Measurements from ENCODE around the gene SIDT1. TPM values are rescaled to one million over a fixed set of nuclear protein-coding genes. Genes with fewer than 3 reads are reported as not detected.

The SIDT1 gene
- total RNA-seq, 1 donor from 2014 or later, result 0.92 TPM

GRCh38 chr3:113551820-113552219 is 19.5 kb downstream of the SIDT1 start:
- peaks cover 3% of the 10 kb centered on the region for H3K27me3 Mint-ChIP-seq (ENCODE audit: unreplicated experiment)
- no peaks in the 10 kb centered on the region for H3K9me3 Mint-ChIP-seq (ENCODE audit: unreplicated experiment)
- no peak for DNase-seq (ENCODE audit: low spot score)
- no peak overlapping the region for H3K27ac Mint-ChIP-seq (ENCODE audit: unreplicated experiment)
- no peak overlapping the region for H3K4me3 Mint-ChIP-seq (ENCODE audit: unreplicated experiment)
- H3K36me3 Mint-ChIP-seq (ENCODE audit: low read depth, unreplicated experiment), result no peaks in the 10 kb centered on the region
- H3K4me1 Mint-ChIP-seq (ENCODE audit: unreplicated experiment), result no peaks in the 10 kb centered on the region
- no peak for TF ChIP-seq CTCF (IDR thresholded peaks at IDR 0.05; ENCODE audit: unreplicated experiment)

- DNase-seq (ENCODE audit: low spot score), result no peak
- no peaks in the 10 kb centered on the region for H3K9me3 Mint-ChIP-seq (ENCODE audit: unreplicated experiment)
- H3K36me3 Mint-ChIP-seq (ENCODE audit: low read depth, unreplicated experiment), result no peaks in the 10 kb centered on the region
- TF ChIP-seq CTCF (IDR thresholded peaks at IDR 0.05; ENCODE audit: unreplicated experiment), result no peak
- H3K4me1 Mint-ChIP-seq (ENCODE audit: unreplicated experiment), result peaks cover 2% of the 10 kb centered on the region
- H3K27ac Mint-ChIP-seq (ENCODE audit: unreplicated experiment), result no peak overlapping the region
- no peak overlapping the region for H3K4me3 Mint-ChIP-seq (ENCODE audit: unreplicated experiment)
- H3K27me3 Mint-ChIP-seq (ENCODE audit: unreplicated experiment), result peaks cover 3% of the 10 kb centered on the region
Measured at GRCh38 chr3:113552851-113553250, 20.5 kb downstream of the SIDT1 start.

GRCh38 chr3:113555138-113555537 is 22.8 kb downstream of the SIDT1 start:
- Mint-ChIP-seq H3K27me3 (ENCODE audit: unreplicated experiment) (peaks cover 3% of the 10 kb centered on the region), H3K36me3 (ENCODE audit: low read depth, unreplicated experiment) (no peaks in the 10 kb centered on the region), H3K27ac (ENCODE audit: unreplicated experiment) (no peak overlapping the region), H3K4me3 (ENCODE audit: unreplicated experiment) (no peak overlapping the region), H3K9me3 (ENCODE audit: unreplicated experiment) (no peaks in the 10 kb centered on the region), H3K4me1 (ENCODE audit: unreplicated experiment) (peaks cover 7% of the 10 kb centered on the region)
- no peak for TF ChIP-seq CTCF (IDR thresholded peaks at IDR 0.05; ENCODE audit: unreplicated experiment)
- DNase-seq (ENCODE audit: low spot score), result no peak

GRCh38 chr3:113556316-113556945 is 24.1 kb downstream of the SIDT1 start:
- peaks cover 3% of the 10 kb centered on the region for H3K27me3 Mint-ChIP-seq (ENCODE audit: unreplicated experiment)
- H3K4me1 Mint-ChIP-seq (ENCODE audit: unreplicated experiment), result peaks cover 11% of the 10 kb centered on the region
- no peak overlapping the region for H3K27ac Mint-ChIP-seq (ENCODE audit: unreplicated experiment)
- no peaks in the 10 kb centered on the region for H3K9me3 Mint-ChIP-seq (ENCODE audit: unreplicated experiment)
- no peak for DNase-seq (ENCODE audit: low spot score)
- no peak overlapping the region for H3K4me3 Mint-ChIP-seq (ENCODE audit: unreplicated experiment)
- no peaks in the 10 kb centered on the region for H3K36me3 Mint-ChIP-seq (ENCODE audit: low read depth, unreplicated experiment)
- TF ChIP-seq CTCF (IDR thresholded peaks at IDR 0.05; ENCODE audit: unreplicated experiment), result no peak

- H3K36me3 Mint-ChIP-seq (ENCODE audit: low read depth, unreplicated experiment), result no peaks in the 10 kb centered on the region
- no peak overlapping the region for H3K27ac Mint-ChIP-seq (ENCODE audit: unreplicated experiment)
- peaks cover 4% of the 10 kb centered on the region for H3K27me3 Mint-ChIP-seq (ENCODE audit: unreplicated experiment)
- no peak for TF ChIP-seq CTCF (IDR thresholded peaks at IDR 0.05; ENCODE audit: unreplicated experiment)
- no peak overlapping the region for H3K4me3 Mint-ChIP-seq (ENCODE audit: unreplicated experiment)
- no peaks in the 10 kb centered on the region for H3K9me3 Mint-ChIP-seq (ENCODE audit: unreplicated experiment)
- no peak for DNase-seq (ENCODE audit: low spot score)
- H3K4me1 Mint-ChIP-seq (ENCODE audit: unreplicated experiment), result peaks cover 11% of the 10 kb centered on the region
Measured at GRCh38 chr3:113556946-113557335, 24.6 kb downstream of the SIDT1 start.

Measured in endothelial cell (in vitro differentiated cells).